ENCODE results near the gene SAP30BP.

DNA sequence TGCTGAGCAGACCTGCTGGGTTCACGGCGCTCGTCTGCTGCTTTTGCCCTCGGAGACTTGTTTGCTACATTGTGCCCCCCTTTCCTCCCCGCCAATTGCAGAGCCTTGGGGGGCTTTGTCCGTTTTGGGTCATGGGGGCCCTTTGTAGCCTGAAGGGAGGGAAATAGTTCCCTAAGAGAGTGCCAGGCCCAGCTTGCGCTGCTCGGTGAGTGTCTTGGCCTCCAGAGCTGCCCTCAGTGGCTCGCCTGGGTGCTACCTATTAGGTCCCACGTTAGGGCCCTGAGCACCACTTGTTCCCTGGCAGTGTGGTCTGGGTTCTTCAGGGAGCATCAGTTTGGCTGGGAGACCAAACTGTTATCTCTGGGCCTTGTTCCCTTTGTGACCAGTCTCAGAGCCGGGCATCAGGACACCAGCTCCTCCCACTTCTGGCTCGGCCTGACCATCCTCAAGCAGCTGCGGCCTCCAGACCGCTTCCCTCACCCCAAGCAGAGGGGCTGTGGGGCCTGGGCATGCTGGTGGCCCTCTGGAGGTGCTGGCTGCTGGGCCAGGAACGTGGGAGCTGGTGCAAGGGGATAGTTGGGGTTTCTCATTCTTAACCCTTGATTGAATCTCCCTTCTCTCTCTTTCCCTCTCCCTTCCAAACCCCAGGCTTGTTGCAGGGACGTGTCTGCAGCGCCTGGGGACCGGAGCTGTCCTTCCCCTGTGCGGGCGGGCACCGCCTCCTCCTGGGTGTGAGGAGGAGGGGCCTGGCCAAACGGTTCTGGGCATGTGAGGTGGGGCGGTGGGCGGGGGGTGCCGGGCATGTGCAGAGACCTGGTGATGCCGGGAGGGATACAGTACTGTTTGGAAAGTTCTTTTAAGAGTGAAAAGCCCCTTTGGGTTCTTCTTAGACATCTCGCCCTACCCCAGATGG is 38.1 kb downstream of the SAP30BP start:
- TF ChIP-seq CTCF (IDR thresholded peaks at IDR 0.05) (no peak), POLR2A (IDR thresholded peaks at IDR 0.05) (no peak)

Data from Peyer's patch (tissue), 4 donors.